Adrenal gland (tissue), 12 donors: ENCODE data around the gene MUC6. TPM values are rescaled to one million over a fixed set of nuclear protein-coding genes. Genes with fewer than 3 reads are reported as not detected.

Experiments used
- DNase-seq, 7 donors: peaks; one replicate each; pipeline ENCODE4 v3.0.0-alpha.2; 2019 to 2020
- H3K27ac ChIP-seq, 5 donors: fragments of 200-600 bp; sonication (generic) in 4 of 5; 1 replicate in 3 of 5; 2 replicates in 2 of 5; pipeline versions ENCODE4 v1.5.1 to v1.8.0; 2016 to 2020; ENCODE audit warnings: mild to moderate bottlenecking in 1 of 5
- H3K27me3 ChIP-seq: fragments of 200-600 bp; 2 replicates; pipeline ENCODE4 v1.8.0; 2021
- H3K36me3 ChIP-seq, 2 donors: fragments of 200-600 bp; replicated peaks in 1 of 2; 1 replicate in 1 of 2; 2 replicates in 1 of 2; pipeline versions ENCODE4 v1.5.1 to v1.8.0; 2018 to 2022
- H3K4me1 ChIP-seq, 2 donors: fragments of 200-600 bp; replicated peaks in 1 of 2; 1 replicate in 1 of 2; 2 replicates in 1 of 2; pipeline versions ENCODE4 v1.5.1 to v1.8.0; 2018 to 2021
- H3K4me3 ChIP-seq, 4 donors: fragments of 200-600 bp; sonication (generic) in 3 of 4; one replicate each; pipeline ENCODE4 v1.5.1; 2016 to 2018
- H3K9me3 ChIP-seq, 3 donors: fragments of 200-600 bp; sonication (generic) in 1 of 3; replicated peaks in 1 of 3; 1 replicate in 2 of 3; 2 replicates in 1 of 3; pipeline versions ENCODE4 v1.5.1 to v1.8.0; 2016 to 2021
- CTCF ChIP-seq, 6 experiments: fragments of 450-650 bp in 4 of 6; fragments of 200-600 bp in 2 of 6; sonication (generic) in 1 of 6; IDR thresholded peaks; 1 replicate in 5 of 6; 2 replicates in 1 of 6; pipeline versions ENCODE4 v1.5.1 to v1.8.0; 2016 to 2021; ENCODE audit warnings: antibody characterized with exemption in 6 of 6, mild to moderate bottlenecking in 2 of 6, moderate library complexity in 1 of 6
- POLR2A ChIP-seq, 2 donors: fragments of 450-650 bp; IDR thresholded peaks; one replicate each; pipeline ENCODE4 v1.6.1; 2017; ENCODE audit warnings: antibody characterized with exemption in 2 of 2, mild to moderate bottlenecking in 2 of 2, moderate library complexity in 1 of 2
- WGBS, 4 donors: extraction: QIAGEN DNeasy Blood & Tissue Kit in 2 of 4; methylation state at CpG; one replicate each; pipeline versions ENCODE4 v1.1.5 to v1.1.7; 2013 to 2017; 5-methylcytosine and 5-hydroxymethylcytosine counted together
- intact Hi-C, 2 donors: fragments of 100-400 bp; cut with DNase I; formaldehyde crosslinking; loops; one replicate each; pipeline versions ENCODE4 v1.14.1 to v1.15.0; 2022 to 2023
- polyA plus RNA-seq, 3 donors: library from polyadenylated mRNA; stranded (reverse); fragments of 200-250 nt in 2 of 3; fragments of 350-450 nt in 1 of 3; fragmentation: Illumina TruSeq in 1 of 3; extraction: RNeasy Lipid Tissue Mini Kit (QIAGEN cat#74804) in 1 of 3; gene quantifications; one replicate each; pipeline ENCODE4 v1.2.3, GENCODE V29; 2013 to 2014
- total RNA-seq, 9 donors: library from RNA; depleted of rRNA in 4 of 9; stranded (reverse); fragments of >200 nt in 4 of 9; fragments of 120-200 nt in 1 of 9; fragmentation: NEBNext Ultra II Directional in 1 of 9; extraction: Animal tissue kit (Norgen Biotek cat#: 25700) in 1 of 9; gene quantifications; one replicate each; pipeline versions ENCODE4 v1.1.0 to v1.2.4, GENCODE V29; 2013 to 2023
- donor health status: healthy with polysubstance abuse.
- donor health status: Bipolar disorder and iron deficiency.
- donor health status: DM: yes; HTN: yes; CAD: no.
- donor health status: DM: no; HTN: no; CAD: no.
- donor health status: DM: no; HTN: no; CAD: no.
- donor health status: DM: yes; HTN: yes; CAD: no.

MUC6 gene
- total and polyA plus RNA-seq, 12 donors = under 0.01 to 0.72 (median 0.04) TPM; not detected in 7

DNA sequence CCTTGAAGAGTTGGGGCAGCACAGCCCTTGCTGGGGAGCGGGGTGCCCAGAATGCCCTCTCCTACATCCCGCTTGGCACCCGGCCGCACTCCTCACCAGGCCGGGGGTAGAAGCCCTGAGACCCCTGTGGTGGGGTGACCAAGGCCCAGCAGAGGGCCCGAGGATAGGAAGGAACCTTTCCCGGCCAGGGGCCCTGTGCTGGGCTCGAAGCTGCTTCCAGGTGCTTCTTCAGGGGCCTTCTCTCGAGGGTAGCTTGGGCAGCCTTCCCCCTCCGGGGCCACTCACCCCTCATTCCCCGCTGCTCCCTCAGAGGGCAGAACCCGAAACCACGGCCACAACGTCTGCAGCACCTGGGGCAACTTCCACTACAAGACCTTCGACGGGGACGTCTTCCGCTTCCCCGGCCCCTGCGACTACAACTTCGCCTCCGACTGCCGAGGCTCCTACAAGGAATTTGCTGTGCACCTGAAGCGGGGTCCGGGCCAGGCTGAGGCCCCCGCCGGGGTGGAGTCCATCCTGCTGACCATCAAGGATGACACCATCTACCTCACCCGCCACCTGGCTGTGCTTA lies 38.9 kb upstream of the MUC6 start:
- H3K27me3 ChIP-seq = no peaks in the 10 kb centered on the region
- no peaks in the 10 kb centered on the region for H3K36me3 ChIP-seq
- WGBS, 4 donors = 88 to 93% (median 91%) methylated on average over 13 to 28 of the region's 28 CpGs
- intact Hi-C loops = no loop called here
- H3K4me1 ChIP-seq = peaks cover 0 to 6% of the 10 kb centered on the region in 2 donors
- DNase-seq = peak in 1 of 7 donors; percentile 6
- no peak for TF ChIP-seq POLR2A (IDR thresholded peaks at IDR 0.05)
- TF ChIP-seq CTCF (IDR thresholded peaks at IDR 0.05) = no peak
- H3K27ac ChIP-seq = no peak overlapping the region
- no peak overlapping the region for H3K4me3 ChIP-seq
- no peaks in the 10 kb centered on the region for H3K9me3 ChIP-seq

DNA sequence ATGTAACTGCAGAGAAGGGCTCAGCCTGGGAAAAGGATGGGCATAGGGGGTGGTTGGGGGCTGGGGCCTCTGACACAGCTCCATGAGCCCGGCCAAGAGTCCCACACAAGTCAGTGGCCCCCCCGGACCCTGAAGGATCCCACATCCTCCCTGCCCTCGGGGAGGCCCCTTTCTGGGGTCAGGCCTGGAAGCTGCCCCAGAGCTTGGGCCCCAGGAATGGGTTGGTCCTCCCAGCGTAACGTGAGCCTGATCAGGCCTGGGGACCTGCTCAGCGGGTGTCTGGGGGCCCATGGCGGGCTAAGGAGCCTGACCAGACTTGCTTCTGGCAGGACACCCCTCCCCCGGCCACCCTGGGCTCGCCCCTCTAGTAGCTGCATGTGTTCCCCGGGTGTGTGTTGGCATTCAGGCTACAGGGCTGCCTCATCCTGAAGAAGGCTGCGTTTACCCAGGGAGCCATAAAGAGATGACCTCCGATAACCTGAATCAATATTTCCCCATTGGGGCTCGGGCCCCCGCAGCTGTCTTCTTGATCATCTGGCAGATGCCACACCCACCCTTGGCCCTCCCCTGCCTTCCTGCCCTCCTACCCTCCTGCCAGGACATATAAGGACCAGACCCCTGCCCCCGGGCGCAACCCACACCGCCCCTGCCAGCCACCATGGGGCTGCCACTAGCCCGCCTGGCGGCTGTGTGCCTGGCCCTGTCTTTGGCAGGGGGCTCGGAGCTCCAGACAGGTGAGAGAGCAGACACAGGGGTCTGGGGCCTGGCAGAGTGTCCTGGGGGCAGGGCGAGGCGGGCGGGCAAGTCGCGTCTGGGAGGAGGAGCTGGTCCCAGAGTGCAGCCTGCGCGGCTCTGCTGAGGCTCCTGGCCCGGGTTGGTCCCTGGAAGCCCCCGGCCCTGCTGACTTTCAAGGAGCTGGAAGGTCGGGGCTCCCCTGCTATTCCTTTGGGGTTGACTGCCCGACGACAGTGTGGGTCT lies 38.0 kb upstream of the MUC6 start, which contains the start of gene MUC2:
Gene MUC2 (plus strand): TSS at position 631 of the 978 bp plus-strand sequence.
- intact Hi-C loops = no loop called here
- WGBS, 4 donors = 79 to 90% (median 85%) methylated on average over 12 to 32 of the region's 32 CpGs
- Histone ChIP-seq H3K27me3 (no peaks in the 10 kb centered on the region), H3K9me3 (no peaks in the 10 kb centered on the region), H3K27ac (no peak within 1 kb of the TSS), H3K36me3 (no peaks in the 10 kb centered on the region), H3K4me1 (peaks cover 0 to 6% of the 10 kb centered on the region in 2 donors), H3K4me3 (no peak within 1 kb of the TSS)
- TF ChIP-seq POLR2A (IDR thresholded peaks at IDR 0.05) (no peak), CTCF (IDR thresholded peaks at IDR 0.05) (no peak)
- peak in 3 of 7 donors; percentile 7 to 17 (median 9) for DNase-seq

DNA sequence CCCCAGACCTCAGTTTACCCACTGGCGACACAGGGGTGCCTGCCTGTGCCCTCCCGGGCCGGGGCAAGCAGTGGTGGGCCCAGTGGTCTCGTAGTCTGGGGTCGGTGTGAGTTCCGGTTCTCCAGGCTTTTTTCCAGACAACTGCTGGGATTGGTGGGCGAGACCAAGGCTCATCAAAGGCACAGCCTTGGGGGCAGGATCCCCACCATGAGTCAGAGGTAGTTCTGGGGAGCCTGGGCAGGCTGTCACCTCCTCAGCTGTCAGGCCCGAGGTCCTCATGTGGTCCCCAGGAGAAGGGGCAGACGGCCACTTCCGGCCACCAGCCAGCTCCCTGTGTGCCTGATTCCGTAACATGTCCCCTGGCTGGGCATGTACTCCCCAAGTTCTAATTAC lies 37.3 kb upstream of the MUC6 start:
- 79 to 91% (median 82%) methylated on average over 4 to 11 of the region's 11 CpGs; no CpG with 5 or more reads in 1 of the 4 donors for WGBS, 4 donors
- Histone ChIP-seq H3K4me1 (peaks cover 0 to 6% of the 10 kb centered on the region in 2 donors), H3K9me3 (no peaks in the 10 kb centered on the region), H3K27ac (no peak overlapping the region), H3K4me3 (no peak overlapping the region), H3K27me3 (no peaks in the 10 kb centered on the region), H3K36me3 (no peaks in the 10 kb centered on the region)
- DNase-seq = peak in 1 of 7 donors; percentile 11
- intact Hi-C loops = no loop called here
- no peak for TF ChIP-seq CTCF (IDR thresholded peaks at IDR 0.05)
- no peak for TF ChIP-seq POLR2A (IDR thresholded peaks at IDR 0.05)

DNA sequence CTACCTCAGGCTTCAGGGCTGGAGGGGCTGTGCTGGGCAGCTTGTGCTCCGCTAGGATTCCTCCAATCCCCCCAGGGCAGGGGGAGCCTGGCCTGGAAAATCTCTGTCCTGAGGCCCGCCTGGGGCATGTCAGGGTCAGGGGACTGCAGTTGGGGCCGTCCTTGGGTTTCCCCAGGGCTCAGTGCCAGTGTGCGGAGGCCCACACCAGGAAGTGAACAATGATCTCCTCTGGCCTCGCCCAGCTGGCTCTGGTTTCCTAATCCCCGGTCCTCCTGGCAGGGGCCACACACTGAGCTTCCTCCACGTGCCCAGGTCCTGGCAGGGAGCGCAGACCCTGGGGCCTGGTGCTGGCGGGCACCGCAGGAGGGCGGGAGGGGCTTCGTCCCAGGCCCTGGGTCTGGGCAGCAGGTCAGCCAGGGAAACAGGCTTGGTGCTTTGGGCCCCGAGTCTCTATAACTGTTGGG lies 36.8 kb upstream of the MUC6 start:
- peak in 6 of 7 donors; percentile 56 to 77 (median 69) for DNase-seq
- no peaks in the 10 kb centered on the region for H3K27me3 ChIP-seq
- TF ChIP-seq CTCF (IDR thresholded peaks at IDR 0.05) (no peak), POLR2A (IDR thresholded peaks at IDR 0.05) (no peak)
- H3K9me3 ChIP-seq = no peaks in the 10 kb centered on the region
- H3K27ac ChIP-seq = no peak overlapping the region
- H3K36me3 ChIP-seq = no peaks in the 10 kb centered on the region
- H3K4me3 ChIP-seq = no peak overlapping the region
- peaks cover 0 to 6% of the 10 kb centered on the region in 2 donors for H3K4me1 ChIP-seq
- WGBS, 4 donors = 18 to 71% (median 31%) methylated on average over 1 to 13 of the region's 13 CpGs
- intact Hi-C loops = no loop called here
